H9 (cell line): ENCODE results near the gene NUDT8. TPM values are rescaled to one million over a fixed set of nuclear protein-coding genes. Genes with fewer than 3 reads are reported as not detected.

ENCODE experiments used
- DNase-seq: peaks from one replicate; pipeline ENCODE4 v3.0.0-alpha.2; 2017
- H2AFZ ChIP-seq: one replicate; pipeline ENCODE4 v1.6.1; 2013; ENCODE audit warnings: mild to moderate bottlenecking, low read length, control low read depth, moderate library complexity
- H2AK5ac ChIP-seq: 2 replicates; pipeline ENCODE4 v1.6.1; 2013; ENCODE audit warnings: low read length, control low read depth, mixed read lengths; ENCODE audit not compliant: insufficient read length
- H2BK120ac ChIP-seq: one replicate; pipeline ENCODE4 v1.6.1; 2013; ENCODE audit warnings: low read depth, mild to moderate bottlenecking, low read length, control low read depth, inconsistent platforms; ENCODE audit not compliant: poor library complexity, severe bottlenecking
- H2BK12ac ChIP-seq: 2 replicates; pipeline ENCODE4 v1.6.1; 2013; ENCODE audit warnings: low read length, control low read depth, mixed read lengths, low read depth; ENCODE audit not compliant: insufficient read length
- H2BK15ac ChIP-seq: 2 replicates; pipeline ENCODE4 v1.6.1; 2013; ENCODE audit warnings: low read depth, low read length, control low read depth
- H2BK20ac ChIP-seq: one replicate; pipeline ENCODE4 v1.6.1; 2013; ENCODE audit warnings: low read depth, mild to moderate bottlenecking, low read length, control low read depth, inconsistent platforms; ENCODE audit not compliant: poor library complexity, severe bottlenecking
- H2BK5ac ChIP-seq: 2 replicates; pipeline ENCODE4 v1.6.1; 2013; ENCODE audit warnings: low read length, control low read depth, mixed read lengths; ENCODE audit not compliant: insufficient read length
- H3K14ac ChIP-seq: 2 replicates; pipeline ENCODE4 v1.6.1; 2013; ENCODE audit warnings: low read length, control low read depth; ENCODE audit not compliant: insufficient read depth
- H3K18ac ChIP-seq: 2 replicates; pipeline ENCODE4 v1.6.1; 2013; ENCODE audit warnings: low read depth, mild to moderate bottlenecking, mixed read lengths, low read length, control low read depth; ENCODE audit not compliant: insufficient read length
- H3K23ac ChIP-seq: 2 replicates; pipeline ENCODE4 v1.6.1; 2013; ENCODE audit warnings: low read length, control low read depth, mixed read lengths, low read depth; ENCODE audit not compliant: insufficient read length
- H3K23me2 ChIP-seq: 2 replicates; pipeline ENCODE4 v1.6.1; 2013; ENCODE audit warnings: low read depth, mild to moderate bottlenecking, mixed read lengths, low read length, control low read depth; ENCODE audit not compliant: insufficient read length, poor library complexity, severe bottlenecking
- H3K27ac ChIP-seq: 2 replicates; pipeline ENCODE4 v1.5.1; 2013; ENCODE audit warnings: low read length, control low read depth, mixed read lengths, low read depth; ENCODE audit not compliant: insufficient read length
- H3K27me3 ChIP-seq: 2 replicates; pipeline ENCODE4 v1.6.1; 2013; ENCODE audit warnings: low read length, control low read depth, inconsistent platforms; ENCODE audit not compliant: insufficient read depth
- H3K4ac ChIP-seq: 2 replicates; pipeline ENCODE4 v1.6.1; 2013; ENCODE audit warnings: low read depth, mild to moderate bottlenecking, control low read depth, inconsistent platforms, low read length, moderate library complexity
- H3K4me1 ChIP-seq: 2 replicates; pipeline ENCODE4 v1.6.1; 2013; ENCODE audit warnings: low read length, control low read depth, inconsistent platforms; ENCODE audit not compliant: insufficient read depth
- H3K4me2 ChIP-seq: 2 replicates; pipeline ENCODE4 v1.6.1; 2013; ENCODE audit warnings: low read length, control low read depth, mixed read lengths; ENCODE audit not compliant: insufficient read length, insufficient read depth
- H3K56ac ChIP-seq: 2 replicates; pipeline ENCODE4 v1.6.1; 2013; ENCODE audit warnings: low read depth, mild to moderate bottlenecking, mixed read lengths, low read length, control low read depth; ENCODE audit not compliant: insufficient read length
- H3K79me1 ChIP-seq: 2 replicates; pipeline ENCODE4 v1.6.1; 2013; ENCODE audit warnings: low read depth, mild to moderate bottlenecking, moderate library complexity, low read length, control low read depth, inconsistent platforms; ENCODE audit not compliant: insufficient read depth, poor library complexity, severe bottlenecking
- H3K79me2 ChIP-seq: 2 replicates; pipeline ENCODE4 v1.6.1; 2013; ENCODE audit warnings: low read length, control low read depth, inconsistent platforms; ENCODE audit not compliant: insufficient read depth
- H3K9ac ChIP-seq: 2 replicates; pipeline ENCODE4 v1.6.1; 2013; ENCODE audit warnings: low read length, control low read depth, mixed read lengths; ENCODE audit not compliant: insufficient read length; ENCODE audit errors: extremely low read depth
- H3K9me3 ChIP-seq: one replicate; pipeline ENCODE4 v1.6.1; 2013; ENCODE audit warnings: low read depth, low read length, inconsistent platforms; ENCODE audit not compliant: control insufficient read depth
- H3T11ph ChIP-seq: one replicate; pipeline ENCODE4 v1.6.1; 2013; ENCODE audit warnings: mild to moderate bottlenecking, low read length, control low read depth, inconsistent platforms
- H4K20me1 ChIP-seq: one replicate; pipeline ENCODE4 v1.6.1; 2013; ENCODE audit not compliant: control insufficient read depth, insufficient read length, insufficient read depth
- H4K5ac ChIP-seq: 2 replicates; pipeline ENCODE4 v1.6.1; 2013; ENCODE audit warnings: low read depth, mild to moderate bottlenecking, mixed read lengths, low read length, control low read depth; ENCODE audit not compliant: insufficient read length
- H4K8ac ChIP-seq: replicated peaks from 2 replicates; pipeline ENCODE4 v1.6.1; 2013; ENCODE audit warnings: low read length, control low read depth, mixed read lengths, low read depth; ENCODE audit not compliant: insufficient read length
- H4K91ac ChIP-seq: 2 replicates; pipeline ENCODE4 v1.6.1; 2013; ENCODE audit warnings: low read depth, mild to moderate bottlenecking, moderate library complexity, mixed read lengths, low read length, control low read depth; ENCODE audit not compliant: insufficient read length
- H3K27ac Mint-ChIP-seq, 3 experiments: 2 replicates in 2 of 3; 3 replicates in 1 of 3; pipeline ENCODE4 v1.8.0; 2020 to 2021; ENCODE audit warnings: mixed read lengths in 3 of 3, mild to moderate bottlenecking in 1 of 3, moderate library complexity in 1 of 3
- H3K27me3 Mint-ChIP-seq: 2 replicates; pipeline ENCODE4 v1.8.0; 2021; ENCODE audit warnings: low read depth, mild to moderate bottlenecking, moderate library complexity, mixed read lengths
- H3K36me3 Mint-ChIP-seq, 3 experiments: 2 replicates in 2 of 3; 3 replicates in 1 of 3; pipeline ENCODE4 v1.8.0; 2020 to 2021; ENCODE audit warnings: low read depth in 3 of 3, mixed read lengths in 3 of 3; ENCODE audit not compliant: insufficient read depth in 1 of 3
- H3K4me1 Mint-ChIP-seq, 2 experiments: 2 replicates each; pipeline ENCODE4 v1.8.0; 2020; ENCODE audit warnings: mixed read lengths in 2 of 2
- H3K4me3 Mint-ChIP-seq, 2 experiments: 2 replicates in 1 of 2; 3 replicates in 1 of 2; pipeline ENCODE4 v1.8.0; 2020 to 2021; ENCODE audit warnings: mild to moderate bottlenecking in 2 of 2, mixed read lengths in 2 of 2, moderate library complexity in 1 of 2
- H3K9me3 Mint-ChIP-seq, 2 experiments: 2 replicates in 1 of 2; 3 replicates in 1 of 2; pipeline ENCODE4 v1.8.0; 2020; ENCODE audit warnings: mild to moderate bottlenecking in 2 of 2, mixed read lengths in 2 of 2, moderate library complexity in 1 of 2
- CTCF ChIP-seq: fragments of 200-600 bp; sonication (generic); conservative IDR thresholded peaks from 3 replicates; pipeline ENCODE4 v1.8.0; 2021; ENCODE audit warnings: antibody characterized with exemption, mild to moderate bottlenecking
- WGBS: extraction: QIAGEN DNeasy Blood & Tissue Kit; methylation state at CpG from one replicate; pipeline ENCODE4 v1.1.7; 2013; ENCODE audit warnings: missing lambda C conversion rate, low lambda C conversion rate, mixed read lengths; ENCODE audit not compliant: insufficient read length; ENCODE audit errors: extremely low coverage; 5-methylcytosine and 5-hydroxymethylcytosine counted together
- total RNA-seq: library from RNA; stranded (reverse); gene quantifications from 2 replicates; pipeline ENCODE4 v1.2.1, GENCODE V29; 2021

Gene NUDT8
- total RNA-seq, 1 experiment from 2014 or later, result 6.5 TPM

- Histone ChIP-seq H3K14ac (no peak overlapping the region), H3K27ac (no peak overlapping the region), H2BK20ac (no peak overlapping the region), H3K79me1 (no peaks in the 10 kb centered on the region), H4K5ac (no peak overlapping the region), H2AFZ (no peak overlapping the region), H4K20me1 (no peaks in the 10 kb centered on the region), H3K9me3 (no peaks in the 10 kb centered on the region), H3K9ac (no peak overlapping the region), H2BK5ac (no peak overlapping the region), H3K4ac (no peak overlapping the region), H3K23me2 (no peaks in the 10 kb centered on the region), H2BK12ac (no peak overlapping the region), H3K27me3 (no peaks in the 10 kb centered on the region), H4K91ac (no peak overlapping the region), H4K8ac (no peak overlapping the region), H3K4me2 (no peak overlapping the region), H3T11ph (no peak overlapping the region), H3K18ac (no peak overlapping the region), H3K56ac (no peak overlapping the region), H3K79me2 (no peaks in the 10 kb centered on the region), H3K23ac (no peak overlapping the region), H2AK5ac (no peak overlapping the region), H2BK15ac (no peak overlapping the region), H3K4me1 (no peaks in the 10 kb centered on the region), H2BK120ac (no peak overlapping the region)
- Mint-ChIP-seq H3K27me3 (peaks cover 11% of the 10 kb centered on the region), H3K4me1 (peaks cover 22 to 31% of the 10 kb centered on the region in 2 experiments), H3K4me3 (no peak overlapping the region), H3K9me3 (peaks cover 25 to 30% of the 10 kb centered on the region in 2 experiments), H3K36me3 (peaks cover 2 to 20% (median 3%) of the 10 kb centered on the region in 3 experiments; a peak in 4 of 7 replicates), H3K27ac (no peak overlapping the region)
- no peak for TF ChIP-seq CTCF
- WGBS, result no CpG with 5 or more reads among the region's 7 CpGs
- DNase-seq, result no peak
These were observed 29.3 kb downstream of the NUDT8 start for GRCh38 chr11:67600324-67601029.
